ENCODE results near the gene NCCRP1.

The NCCRP1 gene

GRCh38 chr19:39181500-39182173 lies 15.1 kb upstream of the NCCRP1 start:
- DNase-seq: no peak

- no peak for DNase-seq
These were observed 14.6 kb upstream of the NCCRP1 start for GRCh38 chr19:39182174-39182505.

- no peak for DNase-seq
These were observed 13.7 kb upstream of the NCCRP1 start for GRCh38 chr19:39183104-39183503.

DNA sequence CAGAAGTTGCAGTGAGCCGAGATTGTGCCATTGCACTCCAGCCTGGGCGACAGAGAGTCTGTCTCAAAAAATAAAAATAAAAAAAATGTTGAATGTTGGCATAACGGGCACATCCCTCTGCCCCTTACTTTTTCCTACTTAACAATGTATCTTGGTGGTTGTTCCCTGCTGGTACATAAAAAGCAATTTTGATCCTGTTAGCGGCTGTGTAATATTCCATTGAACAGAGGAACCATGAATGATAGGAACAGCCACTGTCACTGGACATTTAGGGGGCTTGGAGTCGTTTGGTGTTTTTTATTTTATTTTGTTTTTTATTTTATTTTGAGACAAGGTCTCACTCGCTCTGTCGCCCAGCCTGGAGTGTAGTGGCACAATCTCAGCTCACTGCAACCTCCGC lies 10.4 kb upstream of the NCCRP1 start:
- DNase-seq: no peak

DNA sequence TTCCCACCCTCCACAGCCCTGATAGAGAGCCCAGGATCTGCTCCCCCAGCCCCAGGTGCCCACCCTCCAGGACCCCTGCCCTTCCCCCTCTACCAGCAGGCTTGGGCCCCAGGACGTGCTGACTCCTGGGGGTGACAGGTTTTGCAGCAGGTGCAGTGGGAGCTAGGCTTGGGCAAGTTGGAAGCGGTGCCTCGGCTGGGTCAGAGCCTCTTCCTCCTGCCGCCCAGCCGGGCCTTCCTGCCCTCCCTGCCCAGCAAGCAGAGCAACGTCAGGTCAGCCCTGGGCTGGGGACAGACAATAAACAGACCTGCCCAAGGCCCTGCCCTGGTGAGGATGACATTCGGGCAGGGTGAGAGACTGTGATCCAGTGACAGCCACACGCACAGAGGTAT lies 9.2 kb upstream of the NCCRP1 start:
- no peak for DNase-seq

DNA sequence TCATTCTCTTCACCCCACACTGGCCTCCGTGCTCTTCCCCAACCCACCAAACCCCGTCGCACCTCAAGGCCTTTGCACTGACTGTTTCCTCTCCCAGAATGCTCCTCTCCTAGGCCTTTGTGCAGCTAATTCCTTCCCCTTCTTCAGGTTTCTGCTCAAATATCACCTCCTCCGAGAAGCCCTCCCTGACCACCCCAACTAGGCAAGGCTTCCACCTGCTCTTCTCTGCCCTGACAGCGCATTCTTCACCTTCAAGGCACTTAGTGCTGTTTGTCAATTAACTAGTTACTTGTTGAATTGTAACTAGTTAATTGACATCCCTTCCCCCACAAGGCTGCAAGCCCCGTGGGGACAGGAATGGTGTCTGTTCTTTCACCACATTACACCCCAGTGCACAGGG lies 7.8 kb upstream of the NCCRP1 start:
- DNase-seq: no peak

DNA sequence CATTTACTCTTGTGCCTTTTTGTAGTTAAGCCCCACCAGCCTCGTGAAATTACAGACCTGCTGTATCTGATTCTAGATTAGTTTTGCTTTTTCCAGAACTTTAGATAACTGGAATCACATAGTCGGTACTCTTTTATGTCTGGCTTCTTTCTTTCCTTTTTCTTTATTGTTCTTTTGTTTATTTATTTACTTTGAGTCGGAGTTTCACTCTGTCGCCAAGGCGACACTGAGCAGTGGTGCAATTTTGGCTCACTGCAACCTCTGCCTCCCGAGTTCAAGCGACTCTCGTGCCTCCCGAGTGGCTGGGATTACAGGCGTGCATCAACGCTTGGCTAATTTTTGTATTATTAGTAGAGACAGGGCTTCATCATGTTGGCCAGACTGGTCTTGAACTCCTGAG lies 6.0 kb upstream of the NCCRP1 start:
- DNase-seq: peak; percentile 19

GRCh38 chr19:39192846-39193245 lies 3.9 kb upstream of the NCCRP1 start:
- no peak for DNase-seq

DNA sequence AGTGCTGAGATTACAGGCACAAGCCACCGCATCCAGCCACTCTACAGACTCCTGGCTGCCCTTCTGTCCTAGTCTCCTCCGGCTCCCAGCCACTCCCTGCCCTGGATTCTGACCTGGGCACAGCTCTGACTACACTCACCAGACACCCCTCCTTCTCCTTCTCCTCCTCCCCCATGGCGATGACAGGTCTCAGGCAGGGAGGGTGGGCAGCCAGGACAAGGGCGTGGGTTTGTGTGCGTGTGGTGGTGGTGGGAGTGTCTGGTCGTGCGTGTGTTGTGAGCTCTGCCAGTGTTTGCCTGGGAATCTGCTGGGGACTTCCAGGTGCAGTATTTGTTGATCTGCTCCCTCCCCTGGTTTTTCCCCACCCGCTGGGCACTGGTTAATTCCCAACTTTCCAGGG lies 3.0 kb upstream of the NCCRP1 start:
- DNase-seq: no peak

DNA sequence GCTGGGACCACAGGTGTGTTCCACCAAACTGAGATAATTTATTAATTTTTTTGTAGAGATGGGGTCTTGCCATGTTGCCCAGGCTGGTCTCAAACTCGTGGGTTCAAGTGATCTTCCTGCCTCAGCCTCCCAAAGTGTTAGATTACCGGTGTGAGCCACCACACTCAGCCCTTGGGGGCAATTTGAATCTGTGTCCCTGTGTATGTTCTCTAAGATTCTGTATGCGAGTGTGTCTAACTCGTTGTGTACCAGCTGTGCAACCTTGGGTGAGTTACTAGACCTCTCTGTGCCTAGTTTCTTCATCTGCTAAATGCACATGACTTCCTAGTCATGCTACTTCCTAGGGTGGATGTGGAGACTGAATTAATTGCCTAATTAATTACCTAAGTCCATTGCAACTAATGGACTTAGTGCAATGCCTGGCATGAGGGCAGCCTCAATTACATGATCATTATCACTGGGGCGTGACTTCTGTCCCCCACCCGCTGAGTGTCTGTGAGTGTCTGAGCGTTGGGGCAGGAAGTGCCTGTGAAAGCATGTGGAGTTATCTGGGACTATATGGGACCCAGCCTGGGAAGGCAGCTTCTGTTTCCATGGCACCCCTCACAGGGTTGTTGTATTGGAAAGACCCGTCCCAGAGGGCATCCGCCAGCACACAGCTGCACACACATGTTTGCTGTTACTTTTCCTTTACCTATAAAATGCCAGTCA lies 1.8 kb upstream of the NCCRP1 start:
- peak; percentile 20 for DNase-seq

DNA sequence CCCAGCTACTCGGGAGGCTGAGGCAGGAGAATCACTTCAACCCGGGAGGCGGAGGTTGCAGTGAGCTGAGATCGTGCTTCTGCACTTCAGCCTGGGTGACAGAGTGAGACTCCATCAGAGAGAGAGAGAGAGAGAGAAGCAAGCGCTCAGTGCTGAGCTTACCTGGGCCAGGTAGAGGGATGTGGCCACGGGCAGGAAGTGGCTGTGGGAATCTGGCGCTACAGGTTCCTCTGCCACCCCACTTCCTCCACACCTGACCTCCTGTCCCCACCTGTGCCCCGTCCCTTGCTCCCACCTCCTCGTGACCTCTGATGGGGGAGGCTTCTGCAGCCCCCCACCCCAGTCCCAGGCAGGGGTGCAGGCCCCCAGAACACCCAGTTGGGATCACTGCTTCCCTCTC lies 1.0 kb upstream of the NCCRP1 start:
- no peak for DNase-seq

DNA sequence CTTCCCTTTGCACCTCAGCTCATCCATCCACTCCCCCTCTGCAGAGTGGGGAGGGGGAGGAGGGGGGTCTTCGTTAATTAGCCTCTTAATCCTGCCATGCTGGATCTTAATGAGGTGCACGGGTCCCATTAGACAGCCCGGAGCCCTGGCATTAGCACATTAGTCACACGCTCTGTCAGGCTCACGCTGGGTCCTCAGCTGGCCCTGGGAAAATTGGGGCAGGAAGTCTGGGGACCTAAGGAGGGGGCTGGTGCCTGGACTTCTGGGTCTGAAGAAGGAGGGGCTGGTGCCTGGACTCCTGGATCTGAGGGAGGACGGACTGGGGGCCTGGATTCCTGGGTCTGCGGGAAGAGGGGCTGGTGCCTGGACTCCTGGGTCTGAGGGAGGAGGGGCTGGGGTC lies 444 bp upstream of the NCCRP1 start:
- no peak for DNase-seq

GRCh38 chr19:39197808-39198207 lies 1.0 kb downstream of the NCCRP1 start:
- no peak for DNase-seq

DNA sequence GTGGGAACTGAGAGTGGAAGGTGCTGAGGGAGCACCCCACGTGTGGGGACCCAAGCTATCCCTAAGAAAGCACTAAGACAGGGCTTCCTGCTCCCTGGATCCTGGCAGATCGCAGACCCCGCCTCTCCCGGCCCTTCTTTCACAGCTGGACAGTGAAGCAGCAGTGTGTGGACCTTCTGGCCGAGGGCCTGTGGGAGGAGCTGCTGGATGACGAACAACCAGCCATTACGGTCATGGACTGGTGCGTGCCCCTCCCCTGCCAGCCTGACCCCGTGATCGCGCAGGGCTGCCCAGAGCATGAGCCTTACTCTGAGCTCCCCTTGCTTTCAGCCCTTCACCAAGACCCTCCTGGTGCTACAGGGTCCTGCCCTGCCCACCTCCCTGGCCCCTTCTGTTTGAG lies 2.3 kb downstream of the NCCRP1 start:
- no peak for DNase-seq

DNA sequence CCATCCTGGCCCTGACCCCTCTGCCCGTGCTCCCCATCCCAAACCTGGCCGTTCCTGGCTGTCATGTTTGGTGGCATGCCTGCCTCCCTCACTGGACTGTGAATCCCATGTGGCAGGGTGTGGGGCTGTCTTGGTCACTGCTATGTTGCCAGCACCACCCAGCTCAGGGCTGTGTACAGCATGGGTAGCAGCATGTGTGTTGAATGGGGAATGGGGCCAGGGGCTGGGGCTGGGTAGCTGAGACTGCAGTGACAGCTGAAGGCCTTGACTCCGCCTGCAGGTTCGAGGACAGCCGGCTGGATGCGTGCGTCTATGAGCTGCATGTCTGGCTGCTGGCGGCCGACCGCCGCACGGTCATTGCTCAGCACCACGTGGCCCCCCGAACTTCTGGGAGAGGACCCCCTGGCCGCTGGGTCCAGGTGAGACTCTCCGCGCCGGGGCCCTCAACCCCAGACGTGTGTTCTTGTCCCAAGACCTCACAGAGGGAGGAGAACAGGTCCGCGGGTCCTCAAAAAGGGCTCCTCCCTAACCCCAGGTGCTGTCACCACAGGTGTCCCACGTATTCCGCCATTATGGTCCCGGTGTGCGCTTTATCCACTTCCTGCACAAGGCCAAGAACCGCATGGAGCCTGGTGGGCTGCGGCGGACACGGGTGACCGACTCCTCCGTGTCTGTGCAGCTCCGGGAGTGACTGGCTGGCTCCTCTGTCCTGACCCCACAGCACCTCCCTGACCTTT lies 3.5 kb downstream of the NCCRP1 start:
- no peak for DNase-seq

DNA sequence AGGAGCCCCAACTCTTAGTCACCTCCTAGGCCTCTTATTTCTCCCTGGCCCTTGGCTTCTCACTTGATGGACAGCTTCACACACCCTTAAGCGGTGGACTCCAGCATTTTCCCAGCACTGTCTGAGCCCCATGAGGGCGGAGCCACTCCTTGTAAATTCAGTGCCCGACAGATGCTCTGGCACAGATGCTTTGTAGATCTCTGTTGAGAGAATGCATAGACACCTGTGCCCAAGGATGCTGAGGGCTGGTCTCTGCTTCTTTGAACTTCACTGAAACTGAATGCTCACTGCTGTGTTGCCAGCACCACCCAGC lies 4.0 kb downstream of the NCCRP1 start:
- no peak for DNase-seq

- DNase-seq: no peak
These were observed 6.2 kb downstream of the NCCRP1 start for GRCh38 chr19:39202998-39203355.

GRCh38 chr19:39203372-39204341 lies 6.9 kb downstream of the NCCRP1 start, which contains the start of gene SYCN:
Gene SYCN (minus strand): TSS chr19:39204263. CDS start chr19:39204254, 9 bp downstream.
- DNase-seq: no peak

DNA sequence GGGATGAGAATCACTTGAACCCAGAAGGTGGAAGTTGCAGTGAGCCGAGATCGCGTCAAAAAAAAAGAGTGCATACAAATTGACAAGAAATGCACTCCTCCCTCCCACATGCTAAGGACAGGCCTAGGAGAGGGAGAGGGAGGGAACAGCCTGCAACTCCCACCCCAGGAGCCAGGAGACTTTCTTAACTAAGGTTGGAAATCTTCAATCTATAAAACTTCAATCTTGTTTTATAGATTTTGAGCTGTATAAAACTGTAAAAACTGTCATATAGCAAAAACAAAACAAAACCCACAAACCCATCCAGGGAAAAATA lies 8.6 kb downstream of the NCCRP1 start:
- DNase-seq: no peak

- DNase-seq: no peak
These were observed 9.4 kb downstream of the NCCRP1 start for GRCh38 chr19:39206122-39206521.

DNA sequence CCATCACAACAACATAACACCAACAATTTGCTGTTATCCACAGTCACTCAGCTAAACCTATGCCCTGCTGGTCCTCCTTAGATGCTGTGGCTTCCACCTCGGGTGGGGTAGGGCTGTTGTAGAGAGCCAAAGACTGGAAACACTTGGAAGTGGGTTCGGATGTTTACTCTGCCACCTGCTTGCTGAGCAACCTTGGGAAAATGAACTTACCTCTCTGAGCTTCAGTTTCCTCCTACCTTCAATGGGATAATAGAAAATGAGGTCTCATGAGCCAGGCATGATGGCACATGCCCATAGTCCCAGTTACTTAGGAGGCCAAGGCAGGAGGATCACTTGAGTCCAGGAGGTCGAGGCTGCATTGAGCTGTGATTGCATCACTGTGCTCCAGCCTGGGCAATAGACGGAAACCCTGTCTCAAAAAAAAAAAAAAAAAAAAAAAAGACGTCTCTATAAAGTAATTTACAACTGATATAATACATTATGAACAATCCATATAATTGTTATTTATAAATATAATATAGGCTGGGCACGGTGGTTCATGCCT lies 10.6 kb downstream of the NCCRP1 start:
- no peak for DNase-seq

DNA sequence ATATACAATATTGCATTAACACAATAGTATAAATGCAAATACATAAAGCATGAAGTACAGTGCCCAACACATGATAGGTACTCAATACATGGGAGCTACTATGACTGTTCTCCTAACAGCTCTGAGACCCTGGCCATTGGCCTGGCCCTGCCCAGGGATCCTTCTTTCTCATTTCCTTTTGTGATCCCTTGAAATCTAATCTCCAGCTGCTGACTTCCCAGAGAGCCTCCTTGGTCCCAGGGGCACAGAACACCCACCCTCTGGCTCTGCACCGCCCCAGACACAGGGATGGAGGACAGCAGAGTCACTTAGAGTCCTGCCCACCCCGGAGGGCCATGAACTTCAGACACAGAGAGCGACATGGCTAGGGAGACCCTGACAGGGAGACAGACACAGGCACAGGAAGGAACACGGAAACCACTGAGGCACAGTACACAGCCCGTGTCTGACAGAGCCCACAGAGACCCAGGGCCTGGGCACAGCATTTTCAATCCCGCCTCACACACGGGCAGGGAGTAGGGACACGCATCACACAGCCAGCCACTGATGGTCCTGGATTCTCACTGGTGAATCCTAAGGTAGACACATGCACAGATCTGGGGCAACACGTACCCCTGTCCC lies 11.5 kb downstream of the NCCRP1 start:
- no peak for DNase-seq

- no peak for DNase-seq
These were observed 12.4 kb downstream of the NCCRP1 start for GRCh38 chr19:39209196-39209595.

Data from DMS79 treated with DMSO at 0.1 percent for 48 hours (cell line).